GM12892 (cell line): ENCODE results near the gene PNCK.

ENCODE experiments used
- POLR2A ChIP-seq: IDR thresholded peaks from 2 replicates; pipeline ENCODE4 v1.6.1; 2011; ENCODE audit warnings: low read depth, low read length, control low read depth
- POLR2AphosphoS5 ChIP-seq: IDR thresholded peaks from 2 replicates; pipeline ENCODE4 v1.6.1; 2011; ENCODE audit warnings: low read depth, low read length, control low read depth
- TAF1 ChIP-seq: IDR thresholded peaks from 2 replicates; pipeline ENCODE4 v1.6.1; 2011; ENCODE audit warnings: low read depth, mild to moderate bottlenecking, control low read depth, low read length, borderline replicate concordance

- TF ChIP-seq TAF1 (no peak), POLR2A (no peak), POLR2AphosphoS5 (no peak)
Observed at GRCh38 chrX:153670748-153671588, 2.6 kb downstream of the PNCK start.
